ENCODE measurements around the gene NCAM1.

Gene NCAM1

GRCh38 chr11:113138731-113139130, 177.5 kb downstream of the NCAM1 start:
- DNase-seq: no peak

- no peak for DNase-seq
Observed at GRCh38 chr11:113141010-113141409, 179.8 kb downstream of the NCAM1 start.

- no peak for DNase-seq
Observed at GRCh38 chr11:113142508-113142907, 181.3 kb downstream of the NCAM1 start.

GRCh38 chr11:113147249-113147648, 186.0 kb downstream of the NCAM1 start:
- DNase-seq: no peak

- DNase-seq: no peak
Observed at GRCh38 chr11:113148076-113148475, 186.9 kb downstream of the NCAM1 start.

- no peak for DNase-seq
Observed at GRCh38 chr11:113148652-113149051, 187.4 kb downstream of the NCAM1 start.

- no peak for DNase-seq
Observed at GRCh38 chr11:113151521-113151920, 190.3 kb downstream of the NCAM1 start.

GRCh38 chr11:113152500-113152899, 191.3 kb downstream of the NCAM1 start:
- DNase-seq: no peak

GRCh38 chr11:113153847-113154246, 192.6 kb downstream of the NCAM1 start:
- no peak for DNase-seq

GRCh38 chr11:113159988-113160807, 199.0 kb downstream of the NCAM1 start:
- DNase-seq: no peak

GRCh38 chr11:113160808-113161124, 199.5 kb downstream of the NCAM1 start:
- no peak for DNase-seq

GRCh38 chr11:113161711-113162591, 200.7 kb downstream of the NCAM1 start:
- no peak for DNase-seq

GRCh38 chr11:113162592-113162962, 201.4 kb downstream of the NCAM1 start:
- DNase-seq: no peak

- no peak for DNase-seq
Observed at GRCh38 chr11:113163291-113164030, 202.2 kb downstream of the NCAM1 start.

- no peak for DNase-seq
Observed at GRCh38 chr11:113166280-113166679, 205.1 kb downstream of the NCAM1 start.

GRCh38 chr11:113167599-113167998, 206.4 kb downstream of the NCAM1 start:
- no peak for DNase-seq

- DNase-seq: no peak
Observed at GRCh38 chr11:113168354-113169342, 207.4 kb downstream of the NCAM1 start.

- DNase-seq: no peak
Observed at GRCh38 chr11:113172382-113172951, 211.2 kb downstream of the NCAM1 start.

- DNase-seq: no peak
Observed at GRCh38 chr11:113173126-113173525, 211.9 kb downstream of the NCAM1 start.

- DNase-seq: no peak
Observed at GRCh38 chr11:113174882-113175281, 213.7 kb downstream of the NCAM1 start.

- no peak for DNase-seq
Observed at GRCh38 chr11:113176599-113177360, 215.6 kb downstream of the NCAM1 start.
